Smooth muscle cell (in vitro differentiated cells): ENCODE measurements around the gene SPTAN1. TPM values are rescaled to one million over a fixed set of nuclear protein-coding genes. Genes with fewer than 3 reads are reported as not detected.
A peak's percentile ranks its signal among the peaks of the same experiment; 100 is the strongest.

Experiments used
- DNase-seq: peaks from one replicate; lab custom pipeline; 2025; ENCODE audit not compliant: unreplicated experiment; lab: John Stamatoyannopoulos, UW
- H2AFZ ChIP-seq: fragments of 200-600 bp; sonication (generic); 2 replicates; pipeline ENCODE4 v1.6.0; 2016; ENCODE audit warnings: antibody characterized with exemption, low read depth, mild to moderate bottlenecking
- H3F3A ChIP-seq: fragments of 200-600 bp; sonication (generic); 2 replicates; pipeline ENCODE4 v1.6.0; 2017; ENCODE audit warnings: antibody characterized with exemption, low read depth
- H3K27ac ChIP-seq: fragments of 200-600 bp; sonication (generic); 2 replicates; pipeline ENCODE4 v1.5.1; 2016; ENCODE audit warnings: low read depth, mild to moderate bottlenecking
- H3K27me3 ChIP-seq: fragments of 200-600 bp; sonication (generic); 2 replicates; pipeline ENCODE4 v1.6.1; 2016; ENCODE audit warnings: low read depth, mild to moderate bottlenecking
- H3K36me3 ChIP-seq: fragments of 200-600 bp; sonication (generic); 2 replicates; pipeline ENCODE4 v1.5.1; 2016; ENCODE audit warnings: low read depth
- H3K4me1 ChIP-seq: fragments of 200-600 bp; sonication (generic); 2 replicates; pipeline ENCODE4 v1.5.1; 2016; ENCODE audit warnings: low read depth
- H3K4me2 ChIP-seq: fragments of 200-600 bp; sonication (generic); 2 replicates; pipeline ENCODE4 v1.6.0; 2016; ENCODE audit warnings: mild to moderate bottlenecking
- H3K4me3 ChIP-seq: fragments of 200-600 bp; sonication (generic); 2 replicates; pipeline ENCODE4 v1.5.1; 2016; ENCODE audit warnings: mild to moderate bottlenecking
- H3K79me2 ChIP-seq: fragments of 200-600 bp; sonication (generic); 2 replicates; pipeline ENCODE4 v1.6.0; 2016; ENCODE audit warnings: low read depth, mild to moderate bottlenecking
- H3K9ac ChIP-seq: fragments of 200-600 bp; sonication (generic); 2 replicates; pipeline ENCODE4 v1.6.0; 2016; ENCODE audit warnings: low read depth
- H3K9me3 ChIP-seq: fragments of 200-600 bp; sonication (generic); replicated peaks from 2 replicates; pipeline ENCODE4 v1.5.1; 2016; ENCODE audit warnings: low read depth
- H4K20me1 ChIP-seq: fragments of 200-600 bp; sonication (generic); 2 replicates; pipeline ENCODE4 v1.6.0; 2016; ENCODE audit warnings: low read depth
- WGBS: methylation state at CpG from one replicate; pipeline ENCODE4 v1.1.7; 2016; ENCODE audit warnings: low lambda C conversion rate; 5-methylcytosine and 5-hydroxymethylcytosine counted together
- polyA plus RNA-seq: library from polyadenylated mRNA; unstranded; fragments of >200 nt; fragmentation: Nextera tagmentation; extraction: Ambion mirVana; gene quantifications from 2 replicates; pipeline ENCODE4 v1.2.1, GENCODE V29; 2016
- total RNA-seq: library from RNA; depleted of rRNA; stranded (reverse); fragments of >200 nt; gene quantifications from 2 replicates; pipeline ENCODE4 v1.2.3, GENCODE V29; 2014
- TF ChIP-seq, protein P1 (sequence below): fragments of 200-600 bp; sonication (generic); IDR thresholded peaks from 2 replicates; pipeline ENCODE4 v1.5.1; 2017; ENCODE audit warnings: borderline replicate concordance, mild to moderate bottlenecking, antibody characterized with exemption; ENCODE audit not compliant: insufficient read depth, poor library complexity, severe bottlenecking

Gene SPTAN1
- total and polyA plus RNA-seq, 2 experiments from 2014 or later: 84.9 to 145 TPM

DNA sequence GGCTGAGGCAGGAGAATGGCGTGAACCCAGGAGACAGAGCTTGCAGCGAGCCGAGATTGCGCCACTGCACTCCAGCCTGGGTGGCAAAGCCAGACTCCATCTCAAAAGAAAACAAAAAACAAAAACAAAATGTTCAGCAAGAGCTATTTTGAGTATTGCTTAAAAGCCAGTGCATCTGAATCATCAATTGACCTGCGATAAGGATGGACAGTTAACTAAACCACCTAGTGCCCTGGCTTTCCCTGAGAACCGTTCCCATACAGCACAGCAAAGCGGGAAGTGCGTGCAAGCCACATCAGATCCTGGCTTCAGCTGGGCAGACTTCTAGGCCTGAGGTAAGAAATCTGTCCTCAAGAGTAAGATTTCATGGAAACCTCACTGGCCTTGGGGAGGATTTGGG, 101.5 kb downstream of the SPTAN1 start:
- no peak overlapping the region for H3K27ac ChIP-seq
- WGBS: 98% methylated on average over 8 of the region's 8 CpGs

DNA sequence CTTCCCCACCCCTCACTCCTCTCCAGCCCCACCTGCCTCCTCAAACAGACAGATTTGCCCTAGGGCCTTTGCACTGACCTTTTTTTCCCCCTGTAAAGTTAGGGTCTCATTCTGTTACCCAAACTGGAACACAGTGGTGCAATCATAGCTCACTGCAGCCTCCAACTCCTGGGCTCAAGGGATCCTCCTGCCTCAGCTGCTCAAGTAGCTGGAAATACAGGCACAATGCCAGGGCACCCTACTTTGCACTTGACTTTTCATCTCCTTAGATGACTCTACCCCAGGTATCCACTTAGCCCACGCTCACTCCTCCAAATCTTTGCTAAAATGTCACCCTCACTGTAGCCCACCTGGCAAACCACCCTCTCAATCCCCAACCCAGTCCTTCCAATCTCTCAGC, 102.1 kb downstream of the SPTAN1 start:
- no peak for DNase-seq
- WGBS: 100% methylated on average over 1 of the region's 1 CpG
- no peaks in the 10 kb centered on the region for H3K36me3 ChIP-seq
- TF ChIP-seq, protein P1, sequence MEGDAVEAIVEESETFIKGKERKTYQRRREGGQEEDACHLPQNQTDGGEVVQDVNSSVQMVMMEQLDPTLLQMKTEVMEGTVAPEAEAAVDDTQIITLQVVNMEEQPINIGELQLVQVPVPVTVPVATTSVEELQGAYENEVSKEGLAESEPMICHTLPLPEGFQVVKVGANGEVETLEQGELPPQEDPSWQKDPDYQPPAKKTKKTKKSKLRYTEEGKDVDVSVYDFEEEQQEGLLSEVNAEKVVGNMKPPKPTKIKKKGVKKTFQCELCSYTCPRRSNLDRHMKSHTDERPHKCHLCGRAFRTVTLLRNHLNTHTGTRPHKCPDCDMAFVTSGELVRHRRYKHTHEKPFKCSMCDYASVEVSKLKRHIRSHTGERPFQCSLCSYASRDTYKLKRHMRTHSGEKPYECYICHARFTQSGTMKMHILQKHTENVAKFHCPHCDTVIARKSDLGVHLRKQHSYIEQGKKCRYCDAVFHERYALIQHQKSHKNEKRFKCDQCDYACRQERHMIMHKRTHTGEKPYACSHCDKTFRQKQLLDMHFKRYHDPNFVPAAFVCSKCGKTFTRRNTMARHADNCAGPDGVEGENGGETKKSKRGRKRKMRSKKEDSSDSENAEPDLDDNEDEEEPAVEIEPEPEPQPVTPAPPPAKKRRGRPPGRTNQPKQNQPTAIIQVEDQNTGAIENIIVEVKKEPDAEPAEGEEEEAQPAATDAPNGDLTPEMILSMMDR: no peak
- H3K4me3 ChIP-seq: no peak overlapping the region
- H3K79me2 ChIP-seq: peaks cover 7% of the 10 kb centered on the region
- no peaks in the 10 kb centered on the region for H4K20me1 ChIP-seq
- no peaks in the 10 kb centered on the region for H3K4me1 ChIP-seq
- no peak overlapping the region for H3K9ac ChIP-seq
- no peak overlapping the region for H3K27ac ChIP-seq
- H3K4me2 ChIP-seq: no peak overlapping the region
- no peak overlapping the region for H2AFZ ChIP-seq
- peaks cover 5% of the 10 kb centered on the region for H3F3A ChIP-seq
- no peaks in the 10 kb centered on the region for H3K27me3 ChIP-seq
- no peaks in the 10 kb centered on the region for H3K9me3 ChIP-seq

More for the DNA sequence above, 101.5 kb downstream of the SPTAN1 start:
- no peaks in the 10 kb centered on the region for H3K9me3 ChIP-seq
- H3K36me3 ChIP-seq: no peaks in the 10 kb centered on the region
- H2AFZ ChIP-seq: no peak overlapping the region
- H3K27me3 ChIP-seq: no peaks in the 10 kb centered on the region
- no peaks in the 10 kb centered on the region for H3K4me1 ChIP-seq
- H3K9ac ChIP-seq: no peak overlapping the region
- peaks cover 5% of the 10 kb centered on the region for H3F3A ChIP-seq
- H3K4me2 ChIP-seq: no peak overlapping the region
- peaks cover 7% of the 10 kb centered on the region for H3K79me2 ChIP-seq
- TF ChIP-seq, protein P1: no peak
- no peaks in the 10 kb centered on the region for H4K20me1 ChIP-seq
- no peak overlapping the region for H3K4me3 ChIP-seq
- DNase-seq: no peak

DNA sequence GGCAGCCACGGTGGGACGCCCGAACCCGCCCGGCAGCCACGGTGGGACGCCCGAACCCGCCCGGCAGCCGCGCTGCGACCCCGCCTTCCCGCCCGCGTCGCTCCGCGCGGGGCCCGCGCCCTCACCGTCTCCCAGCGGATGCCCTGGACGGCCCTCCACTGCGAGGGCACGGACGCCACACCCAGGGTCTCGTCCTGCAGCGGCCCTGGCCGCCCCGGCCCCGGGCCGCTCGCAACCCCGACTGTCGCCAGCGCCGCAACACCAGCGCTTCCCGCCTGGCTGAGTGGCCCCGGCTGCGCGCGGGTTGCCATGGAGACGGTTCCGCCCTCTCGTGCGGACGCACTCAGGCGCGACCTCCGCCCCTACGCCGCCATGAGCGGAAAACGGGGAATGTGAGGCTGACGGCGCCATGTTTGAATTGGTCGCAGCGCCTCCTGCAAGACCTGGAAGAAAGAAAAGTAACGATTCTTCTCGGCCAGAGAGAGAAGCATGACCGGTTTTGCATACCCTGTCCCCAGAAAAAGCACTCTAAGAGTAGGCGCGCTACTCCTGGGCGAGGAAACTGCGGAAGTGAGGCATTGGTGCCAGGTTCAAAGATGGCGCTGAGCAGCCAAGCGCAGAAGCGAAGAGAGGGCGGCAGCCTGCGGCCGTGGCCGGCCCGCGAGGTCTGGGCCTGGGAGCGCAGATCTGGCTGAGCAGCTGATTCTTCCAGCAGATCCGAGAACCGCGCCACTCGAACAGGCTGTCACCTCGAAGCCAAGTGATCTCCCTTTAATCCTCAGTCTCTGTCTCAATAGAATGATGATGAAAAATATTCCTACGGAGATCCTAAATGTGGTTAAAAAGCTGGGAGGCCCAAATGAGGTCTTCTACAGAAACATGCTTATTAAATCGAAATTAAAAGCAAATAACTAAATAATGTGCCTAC, 104.3 kb downstream of the SPTAN1 start, which contains the start of gene DYNC2I2:
Gene DYNC2I2 (minus strand): TSS at position 432 of the 928 bp plus-strand sequence. CDS start 121 bp downstream, at position 311.
- Histone ChIP-seq H3K4me2 (peak within 1 kb of the TSS; percentile 94), H3K9me3 (no peaks in the 10 kb centered on the region), H2AFZ (peak within 1 kb of the TSS; percentile 84), H3K4me1 (no peaks in the 10 kb centered on the region), H4K20me1 (no peaks in the 10 kb centered on the region), H3K36me3 (no peaks in the 10 kb centered on the region), H3K9ac (peak within 1 kb of the TSS; percentile 95), H3K4me3 (peak within 1 kb of the TSS; percentile 72), H3K27ac (peak within 1 kb of the TSS; percentile 96), H3F3A (peaks cover 5% of the 10 kb centered on the region), H3K27me3 (no peaks in the 10 kb centered on the region), H3K79me2 (peaks cover 7% of the 10 kb centered on the region)
- peak; percentile 81 for DNase-seq
- WGBS: under 1% methylated on average over 86 of the region's 86 CpGs
- TF ChIP-seq, protein P1: no peak
